GM18873 (cell line): Measurements from ENCODE around the gene NFASC.

ENCODE experiments used
- ATAC-seq: cut with Tn5 transposase; IDR thresholded peaks from one replicate; pipeline ENCODE4 v1.9.1; 2021; ENCODE audit warnings: mild to moderate bottlenecking, moderate library complexity, moderate number of reproducible peaks; ENCODE audit not compliant: unreplicated experiment, low FRiP score

The NFASC gene

GRCh38 chr1:205072286-205072685 is 201.6 kb downstream of the NFASC start:
- ATAC-seq, result no peak
